HG03575 (cell line): Measurements from ENCODE around the gene ACP1.

Experiments
- ATAC-seq: cut with Tn5 transposase; IDR thresholded peaks from one replicate; pipeline ENCODE4 v1.9.1; 2021; ENCODE audit not compliant: unreplicated experiment, insufficient number of reproducible peaks, low FRiP score; ENCODE audit errors: extremely low read depth

The ACP1 gene

GRCh38 chr2:275466-275865 lies 10.7 kb downstream of the ACP1 start:
- peak; percentile 91 for ATAC-seq

- ATAC-seq, result no peak
Measured at GRCh38 chr2:278312-278926, 13.7 kb downstream of the ACP1 start.

- no peak for ATAC-seq
Measured at GRCh38 chr2:278927-279320, 14.2 kb downstream of the ACP1 start.

- ATAC-seq, result no peak
Measured at GRCh38 chr2:279366-279765, 14.6 kb downstream of the ACP1 start.

- ATAC-seq, result no peak
Measured at GRCh38 chr2:279956-280649, 15.4 kb downstream of the ACP1 start.

- no peak for ATAC-seq
Measured at GRCh38 chr2:280650-281110, 15.9 kb downstream of the ACP1 start.

- no peak for ATAC-seq
Measured at GRCh38 chr2:281381-281780, 16.6 kb downstream of the ACP1 start.

- ATAC-seq, result no peak
Measured at GRCh38 chr2:282371-283263, 17.9 kb downstream of the ACP1 start.

- ATAC-seq, result no peak
Measured at GRCh38 chr2:283996-284794, 19.4 kb downstream of the ACP1 start.

GRCh38 chr2:284896-285492 lies 20.2 kb downstream of the ACP1 start:
- no peak for ATAC-seq

- ATAC-seq, result no peak
Measured at GRCh38 chr2:285531-285930, 20.8 kb downstream of the ACP1 start.

- no peak for ATAC-seq
Measured at GRCh38 chr2:286035-286434, 21.3 kb downstream of the ACP1 start.

GRCh38 chr2:286774-287392 lies 22.1 kb downstream of the ACP1 start:
- no peak for ATAC-seq

- ATAC-seq, result no peak
Measured at GRCh38 chr2:287471-287885, 22.7 kb downstream of the ACP1 start.

GRCh38 chr2:287911-288757 lies 23.4 kb downstream of the ACP1 start, which contains the start of gene ALKAL2:
TSS of gene ALKAL2 (minus strand) at chr2:288091. CDS start at chr2:287835, 256 bp downstream.
- ATAC-seq, result no peak

- ATAC-seq, result no peak
Measured at GRCh38 chr2:288758-289361, 24.1 kb downstream of the ACP1 start.
